A549 treated with CpdA at 1 μM for 4 hours (cell line): Measurements from ENCODE around the gene PHF21A. TPM values are rescaled to one million over a fixed set of nuclear protein-coding genes. Genes with fewer than 3 reads are reported as not detected.

Experiments
- total RNA-seq: library from RNA; stranded (reverse); fragments of 200-300 nt; extraction: Qiagen RNA extraction; gene quantifications from 5 replicates; pipeline ENCODE4 v1.2.3, GENCODE V29; 2022; ENCODE audit warnings: low read depth

PHF21A gene
- 12.2 to 14.5 TPM (median 13.7 TPM) in 5 replicates for total RNA-seq

DNA sequence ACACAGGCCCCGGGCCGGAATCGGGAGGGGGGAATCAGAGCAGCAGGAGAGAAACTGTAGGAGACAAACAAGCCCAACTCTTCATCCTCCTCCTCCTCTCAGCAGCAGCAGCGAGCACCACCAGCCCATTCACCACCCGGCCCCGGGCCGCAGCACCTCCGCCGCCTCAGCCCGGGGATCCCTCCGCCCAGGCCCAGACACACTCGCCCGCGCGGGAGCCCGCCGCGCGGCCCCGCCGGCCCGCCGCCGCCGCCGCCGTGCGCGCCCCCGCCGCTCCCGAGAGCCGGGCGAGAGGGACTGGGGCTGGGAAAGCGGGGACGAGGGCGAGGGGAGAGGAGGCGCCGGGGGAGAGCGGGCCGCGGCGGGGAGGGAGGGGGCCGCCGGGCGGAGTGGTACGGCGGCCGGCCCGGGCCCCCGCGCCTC lies at the start of gene PHF21A:
Gene PHF21A (minus strand): TSS at position 154 of the 423 bp plus-strand sequence. CDS start 37,235 bp downstream, outside the sequence.

GRCh38 chr11:45922425-45923082 lies 198.7 kb downstream of the PHF21A start, which contains the start of gene LARGE2:
Gene LARGE2 (plus strand): TSS chr11:45922656. CDS start chr11:45922883, 227 bp downstream.

DNA sequence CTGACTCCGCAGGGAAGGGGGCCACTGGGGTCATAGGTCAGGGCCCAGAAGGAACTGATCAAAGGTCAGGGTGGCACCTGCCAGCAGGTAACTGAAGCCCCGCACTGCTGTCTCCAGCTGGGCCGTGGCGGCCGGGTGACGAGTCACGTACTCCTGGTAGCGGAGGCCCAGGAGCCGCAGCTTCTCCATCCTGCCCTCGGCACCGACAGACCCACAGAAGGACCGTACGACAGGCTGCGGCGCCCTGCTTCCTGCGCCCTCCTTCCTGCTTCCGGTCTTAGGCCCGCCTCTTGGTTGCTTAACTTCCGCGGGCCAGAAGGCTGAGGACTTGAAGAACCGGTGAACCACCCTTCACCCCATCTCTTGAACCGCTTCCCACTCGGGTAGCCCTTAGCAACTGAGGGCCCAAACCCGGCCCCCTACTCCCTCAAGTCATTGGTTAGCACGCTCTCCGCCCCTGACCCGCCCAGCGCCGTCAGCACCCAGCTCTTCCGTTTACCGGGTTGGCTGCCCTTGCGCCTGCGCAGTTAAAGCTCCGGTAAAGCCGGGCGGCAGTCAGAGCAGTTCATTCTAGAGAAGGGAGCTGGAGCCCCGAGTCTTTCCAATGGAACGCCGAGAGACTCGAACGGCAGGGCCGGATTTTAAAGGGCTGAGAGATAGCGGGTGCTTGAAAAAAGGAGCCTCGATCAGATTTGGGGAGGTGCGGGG lies 203.5 kb downstream of the PHF21A start, which contains the start of gene PEX16:
Gene PEX16 (minus strand): TSS at position 255 of the 708 bp plus-strand sequence. CDS start 66 bp downstream, at position 189.

GRCh38 chr11:45906965-45907611 lies 214.2 kb downstream of the PHF21A start, which contains the start of gene FREY1:
Gene FREY1 (minus strand): TSS chr11:45907271. CDS start chr11:45907245, 26 bp downstream.

DNA sequence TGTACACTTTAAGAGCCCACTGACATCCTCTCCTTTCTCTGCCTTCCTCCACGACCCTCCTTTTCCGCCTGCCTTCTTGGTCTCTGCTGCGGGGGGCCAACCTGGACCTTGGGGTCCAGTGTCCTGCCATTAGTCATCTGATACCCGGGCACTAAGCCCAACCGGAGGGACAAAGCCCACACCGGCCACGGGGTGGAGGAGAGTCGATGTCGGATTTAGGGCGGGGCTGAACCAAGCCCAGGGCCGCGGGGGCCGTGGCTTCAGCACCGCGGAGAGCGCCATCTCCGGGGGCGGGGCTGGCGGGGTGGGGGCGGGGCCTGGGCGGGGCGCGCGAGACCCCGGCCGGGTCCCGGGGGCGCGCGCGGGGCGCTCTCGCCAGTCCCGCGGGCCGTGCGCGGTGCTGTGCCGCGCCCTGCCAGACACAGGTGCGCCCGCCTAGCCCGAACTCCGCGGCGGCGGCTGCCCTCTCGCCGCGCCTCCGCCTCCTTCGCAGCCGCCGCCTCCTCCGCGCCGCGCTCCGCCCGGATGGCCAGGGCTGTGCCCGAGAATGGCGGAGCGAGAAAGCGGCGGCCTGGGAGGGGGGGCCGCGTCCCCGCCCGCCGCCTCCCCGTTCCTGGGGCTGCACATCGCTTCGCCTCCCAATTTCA lies 235.9 kb downstream of the PHF21A start, which contains the start of gene MAPK8IP1:
Gene MAPK8IP1 (plus strand): TSS at position 378 of the 647 bp plus-strand sequence. CDS start 170 bp downstream, at position 548.

Other genes with a start within 250 kb of the PHF21A start
- gene MAPK8IP1, start 235.8 kb downstream of the PHF21A start, total RNA-seq, result 5.1 to 7.0 TPM (median 5.9 TPM) in 5 replicates
- gene FREY1, start 214.2 kb downstream of the PHF21A start, total RNA-seq, result 0.37 to 0.59 TPM (median 0.48 TPM) in 4 of 5 replicates, not detected in the other
- gene PEX16, start 203.6 kb downstream of the PHF21A start, total RNA-seq, result 15.6 to 20.6 TPM (median 16.9 TPM) in 5 replicates
- gene LARGE2, start 198.8 kb downstream of the PHF21A start, total RNA-seq, result 1.4 to 3.1 TPM (median 2.9 TPM) in 5 replicates
- gene CREB3L1, start 156.2 kb upstream of the PHF21A start, total RNA-seq, result 4.5 to 5.8 TPM (median 5.7 TPM) in 5 replicates
- 39.9 to 52.6 TPM (median 49.9 TPM) in 5 replicates for gene DGKZ, start 226.0 kb upstream of the PHF21A start, total RNA-seq